H1 (cell line): Measurements from ENCODE around the gene SMIM1.

Experiments used
- CBX5 ChIP-seq: fragments of 300-800, 300-1000 bp; sonication (generic); IDR thresholded peaks from 2 replicates; pipeline ENCODE4 v1.7.1; 2016; ENCODE audit warnings: antibody characterized with exemption, low read length, low read depth
- CREB1 ChIP-seq: IDR thresholded peaks from 2 replicates; pipeline ENCODE4 v1.6.1; 2012; ENCODE audit warnings: inconsistent platforms
- CTCF ChIP-seq, 3 experiments: IDR thresholded peaks; 1 replicate in 2 of 3; 2 replicates in 1 of 3; pipeline versions ENCODE4 v1.5.1 to v1.6.1; 2011; ENCODE audit warnings: low read length in 3 of 3, mild to moderate bottlenecking in 3 of 3, inconsistent platforms in 2 of 3, low read depth in 1 of 3, moderate library complexity in 1 of 3; ENCODE audit not compliant: insufficient read depth in 1 of 3; ENCODE audit errors: control extremely low read depth in 1 of 3
- EZH2 ChIP-seq: fragments of 200-600 bp; sonication (generic); IDR thresholded peaks from 2 replicates; pipeline ENCODE4 v1.7.1; 2012; ENCODE audit warnings: low read depth, mild to moderate bottlenecking, moderate library complexity, low read length, inconsistent platforms; ENCODE audit not compliant: severe bottlenecking
- GABPA ChIP-seq: IDR thresholded peaks from 2 replicates; pipeline ENCODE4 v1.6.1; 2011; ENCODE audit warnings: mild to moderate bottlenecking, low read length, moderate library complexity, borderline replicate concordance; ENCODE audit not compliant: insufficient read depth
- POLR2AphosphoS5 ChIP-seq: IDR thresholded peaks from 2 replicates; pipeline ENCODE4 v1.6.1; 2011; ENCODE audit warnings: low read depth, low read length
- RXRA ChIP-seq: IDR thresholded peaks from 2 replicates; pipeline ENCODE4 v1.6.1; 2011; ENCODE audit warnings: low read depth, mild to moderate bottlenecking, low read length, moderate library complexity; ENCODE audit not compliant: insufficient read depth
- SIRT6 ChIP-seq: IDR thresholded peaks from one replicate; pipeline ENCODE4 v1.7.1; 2012; ENCODE audit warnings: low read length, inconsistent platforms

DNA sequence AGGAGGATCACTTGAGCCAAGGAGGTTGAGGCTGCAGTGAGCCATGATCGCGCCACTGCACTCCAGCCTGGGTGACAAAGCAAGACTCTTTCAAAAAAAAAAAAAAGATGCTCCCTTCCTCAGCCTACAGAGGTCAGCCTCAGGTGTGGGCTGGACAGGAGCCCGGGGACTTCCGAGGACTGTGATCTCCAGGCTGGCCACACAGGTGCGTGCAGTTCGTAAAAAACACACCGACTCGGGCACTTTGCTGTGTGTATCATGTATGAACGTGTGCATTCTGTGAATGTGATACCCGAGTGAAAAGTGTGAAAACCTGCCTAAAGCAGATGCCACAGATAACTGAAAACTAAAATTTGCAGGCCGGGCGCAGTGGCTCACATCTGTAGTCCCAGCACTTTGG lies 28.7 kb upstream of the SMIM1 start:
- no peak for TF ChIP-seq CREB1
- no peak for TF ChIP-seq EZH2
- no peak for TF ChIP-seq SIRT6
- TF ChIP-seq CTCF (IDR thresholded peaks at IDR 0.05; ENCODE audit: control extremely low read depth in 1 of 3, insufficient read depth in 1 of 3, low read depth in 1 of 3, low read length in 3 of 3) = no peak
- no peak for TF ChIP-seq GABPA
- no peak for TF ChIP-seq CBX5
- no peak for TF ChIP-seq POLR2AphosphoS5
- TF ChIP-seq RXRA = no peak
